ENCODE data around the gene PPP1R9B.

GRCh38 chr17:50139185-50139783 is 11.2 kb downstream of the PPP1R9B start:
- TF ChIP-seq EZH2phosphoT487 (IDR thresholded peaks at IDR 0.05; ENCODE audit: borderline replicate concordance, low read length) (no peak), CTCF (IDR thresholded peaks at IDR 0.05; ENCODE audit: low read depth, low read length, poor library complexity, severe bottlenecking) (no peak)
